GM23338 (cell line): ENCODE data around the gene HTR3E. TPM values are rescaled to one million over a fixed set of nuclear protein-coding genes. Genes with fewer than 3 reads are reported as not detected.

Experiments used
- ATAC-seq: fragments of 200-7000 bp; cut with Tn5 transposase; 3 replicates; pipeline ENCODE4 v1.9.1; 2020
- DNase-seq: peaks from one replicate; pipeline ENCODE4 v3.0.0-alpha.2; 2015; ENCODE audit warnings: low spot score
- H2AFZ ChIP-seq: fragments of 200-600 bp; sonication (generic); 2 replicates; pipeline ENCODE4 v1.8.0; 2016; ENCODE audit warnings: antibody characterized with exemption, mild to moderate bottlenecking, moderate library complexity
- H3F3A ChIP-seq: fragments of 200-600 bp; sonication (generic); replicated peaks from 2 replicates; pipeline ENCODE4 v1.8.0; 2017; ENCODE audit warnings: antibody characterized with exemption, mixed run types, low read depth
- H3K27ac ChIP-seq: fragments of 200-600 bp; sonication (generic); 2 replicates; pipeline ENCODE4 v1.6.1; 2016; ENCODE audit warnings: low read depth
- H3K27me3 ChIP-seq: fragments of 200-600 bp; sonication (generic); 2 replicates; pipeline ENCODE4 v1.8.0; 2016; ENCODE audit warnings: mild to moderate bottlenecking, mixed run types, moderate library complexity; ENCODE audit not compliant: insufficient read depth
- H3K36me3 ChIP-seq: fragments of 200-600 bp; sonication (generic); 2 replicates; pipeline ENCODE4 v1.8.0; 2016; ENCODE audit warnings: mild to moderate bottlenecking; ENCODE audit not compliant: insufficient read depth
- H3K4me1 ChIP-seq: fragments of 200-600 bp; sonication (generic); 2 replicates; pipeline ENCODE4 v1.8.0; 2016; ENCODE audit warnings: mild to moderate bottlenecking, moderate library complexity; ENCODE audit not compliant: insufficient read depth
- H3K4me2 ChIP-seq: fragments of 200-600 bp; sonication (generic); 2 replicates; pipeline ENCODE4 v1.7.1; 2017; ENCODE audit warnings: mixed run types
- H3K4me3 ChIP-seq: fragments of 200-600 bp; sonication (generic); 2 replicates; pipeline ENCODE4 v1.6.1; 2016; ENCODE audit warnings: mixed run types
- H3K79me2 ChIP-seq: fragments of 200-600 bp; sonication (generic); replicated peaks from 2 replicates; pipeline ENCODE4 v1.8.0; 2017; ENCODE audit warnings: mild to moderate bottlenecking; ENCODE audit not compliant: insufficient read depth
- H3K9me2 ChIP-seq: fragments of 200-600 bp; sonication (generic); 2 replicates; pipeline ENCODE4 v1.8.0; 2017; ENCODE audit not compliant: insufficient read depth
- H4K20me1 ChIP-seq: fragments of 200-600 bp; sonication (generic); replicated peaks from 2 replicates; pipeline ENCODE4 v1.8.0; 2017; ENCODE audit warnings: mild to moderate bottlenecking; ENCODE audit not compliant: insufficient read depth
- H3K27ac Mint-ChIP-seq: 2 replicates; pipeline ENCODE4 v1.8.0; 2020; ENCODE audit warnings: inconsistent platforms, mild to moderate bottlenecking, moderate library complexity, mixed read lengths
- H3K27me3 Mint-ChIP-seq: 3 replicates; pipeline ENCODE4 v1.8.0; 2022; ENCODE audit warnings: low read depth, mild to moderate bottlenecking, moderate library complexity, mixed read lengths, inconsistent platforms; ENCODE audit not compliant: insufficient read depth, poor library complexity
- H3K36me3 Mint-ChIP-seq: 3 replicates; pipeline ENCODE4 v1.8.0; 2021; ENCODE audit warnings: low read depth, mild to moderate bottlenecking, inconsistent platforms, moderate library complexity, mixed read lengths
- H3K4me1 Mint-ChIP-seq: 3 replicates; pipeline ENCODE4 v1.8.0; 2020; ENCODE audit warnings: mild to moderate bottlenecking, inconsistent platforms, mixed read lengths
- H3K4me3 Mint-ChIP-seq: 3 replicates; pipeline ENCODE4 v1.8.0; 2021; ENCODE audit warnings: moderate library complexity, mild to moderate bottlenecking, inconsistent platforms, mixed read lengths
- H3K9me3 Mint-ChIP-seq: 3 replicates; pipeline ENCODE4 v1.8.0; 2020; ENCODE audit warnings: moderate library complexity, mild to moderate bottlenecking, inconsistent platforms, mixed read lengths
- CREB1 ChIP-seq: fragments of 250-450 bp; sonication (Bioruptor Pico); IDR thresholded peaks from 2 replicates; pipeline ENCODE4 v1.5.0; 2020; ENCODE audit warnings: low read depth, mild to moderate bottlenecking, moderate library complexity
- ETS1 ChIP-seq: IDR thresholded peaks from 2 replicates; pipeline ENCODE4 v1.6.1; 2016; ENCODE audit warnings: antibody characterized with exemption
- EZH2 ChIP-seq: fragments of 200-600 bp; sonication (generic); IDR thresholded peaks from one replicate; pipeline ENCODE4 v1.8.0; 2017; ENCODE audit warnings: antibody characterized with exemption, mild to moderate bottlenecking, low read depth; ENCODE audit not compliant: unreplicated experiment
- JUNB ChIP-seq: IDR thresholded peaks from one replicate; pipeline ENCODE4 v1.6.1; 2016; ENCODE audit warnings: antibody characterized with exemption; ENCODE audit not compliant: unreplicated experiment
- NANOG ChIP-seq: IDR thresholded peaks from 2 replicates; pipeline ENCODE4 v1.6.1; 2016; ENCODE audit warnings: antibody characterized with exemption, borderline replicate concordance
- POLR2AphosphoS5 ChIP-seq: IDR thresholded peaks from 2 replicates; pipeline ENCODE4 v1.6.1; 2016; ENCODE audit warnings: antibody characterized with exemption, low read depth
- STAT1 ChIP-seq: IDR thresholded peaks from one replicate; pipeline ENCODE4 v1.6.1; 2016; ENCODE audit warnings: antibody characterized with exemption; ENCODE audit not compliant: unreplicated experiment
- ZNF331 ChIP-seq: fragments of 250-450 bp; sonication (Bioruptor Pico); IDR thresholded peaks from 2 replicates; pipeline ENCODE4 v1.5.0; 2020; ENCODE audit warnings: low read depth, mild to moderate bottlenecking, moderate library complexity
- polyA plus RNA-seq: library from polyadenylated mRNA; unstranded; fragments of >200 nt; fragmentation: Nextera tagmentation; extraction: Ambion mirVana; gene quantifications from 2 replicates; pipeline ENCODE4 v1.2.1, GENCODE V29; 2016
- total RNA-seq: library from RNA; depleted of rRNA; stranded (reverse); fragments of >200 nt; shearing (Covaris generic); gene quantifications from 2 replicates; pipeline ENCODE4 v1.2.3, GENCODE V29; 2014

The HTR3E gene
- total and polyA plus RNA-seq, 2 experiments from 2014 or later, result not detected

- ATAC-seq, result no peak
- H3K4me3 Mint-ChIP-seq, result no peak overlapping the region
- no peak overlapping the region for H3K4me3 ChIP-seq
- H3K9me2 ChIP-seq, result no peaks in the 10 kb centered on the region
- TF ChIP-seq POLR2AphosphoS5 (no peak), STAT1 (no peak), CREB1 (CRISPR knock-in tag) (no peak), NANOG (no peak)
- H3K27me3 Mint-ChIP-seq, result peaks cover 7% of the 10 kb centered on the region
- no peaks in the 10 kb centered on the region for H3K4me1 Mint-ChIP-seq
- H3K36me3 ChIP-seq, result no peaks in the 10 kb centered on the region
- no peaks in the 10 kb centered on the region for H3K4me1 ChIP-seq
- no peaks in the 10 kb centered on the region for H3K27me3 ChIP-seq
- H3K4me2 ChIP-seq, result no peak overlapping the region
- H3K36me3 Mint-ChIP-seq, result no peaks in the 10 kb centered on the region
- no peak overlapping the region for H3K27ac ChIP-seq
- no peak overlapping the region for H3K27ac Mint-ChIP-seq
- H2AFZ ChIP-seq, result no peak overlapping the region
- no peaks in the 10 kb centered on the region for H4K20me1 ChIP-seq
- no peak for DNase-seq
- H3K79me2 ChIP-seq, result no peaks in the 10 kb centered on the region
- H3K9me3 Mint-ChIP-seq, result no peaks in the 10 kb centered on the region; the same call in 2 of the 3 replicates
- no peaks in the 10 kb centered on the region for H3F3A ChIP-seq
Measured at GRCh38 chr3:184050217-184050847, 46.5 kb upstream of the HTR3E start.

- no peak within 1 kb of the TSS for H3K27ac ChIP-seq
- Mint-ChIP-seq H3K9me3 (no peaks in the 10 kb centered on the region; the same call in 2 of the 3 replicates), H3K27ac (no peak within 1 kb of the TSS), H3K4me1 (no peaks in the 10 kb centered on the region), H3K36me3 (no peaks in the 10 kb centered on the region), H3K4me3 (no peak within 1 kb of the TSS), H3K27me3 (peaks cover 7% of the 10 kb centered on the region)
- H3F3A ChIP-seq, result no peaks in the 10 kb centered on the region
- H3K9me2 ChIP-seq, result no peaks in the 10 kb centered on the region
- no peaks in the 10 kb centered on the region for H4K20me1 ChIP-seq
- no peaks in the 10 kb centered on the region for H3K36me3 ChIP-seq
- no peaks in the 10 kb centered on the region for H3K4me1 ChIP-seq
- DNase-seq, result no peak
- H2AFZ ChIP-seq, result no peak within 1 kb of the TSS
- no peak for ATAC-seq
- H3K79me2 ChIP-seq, result no peaks in the 10 kb centered on the region
- no peaks in the 10 kb centered on the region for H3K27me3 ChIP-seq
- H3K4me3 ChIP-seq, result no peak within 1 kb of the TSS
- TF ChIP-seq ETS1 (no peak), ZNF331 (CRISPR knock-in tag) (no peak)
- H3K4me2 ChIP-seq, result no peak within 1 kb of the TSS
Measured at GRCh38 chr3:184052767-184053166, 44.1 kb upstream of the HTR3E start, which contains the start of gene HTR3C. HTR3C (plus strand) TSS chr3:184053047; CDS start chr3:184053081, 34 bp downstream.

GRCh38 chr3:184058029-184058428 is 38.8 kb upstream of the HTR3E start:
- H2AFZ ChIP-seq, result no peak overlapping the region
- Mint-ChIP-seq H3K27me3 (peaks cover 2% of the 10 kb centered on the region), H3K9me3 (no peaks in the 10 kb centered on the region), H3K36me3 (no peaks in the 10 kb centered on the region), H3K4me3 (no peak overlapping the region), H3K27ac (no peak overlapping the region), H3K4me1 (peaks cover 6% of the 10 kb centered on the region)
- H4K20me1 ChIP-seq, result no peaks in the 10 kb centered on the region
- no peaks in the 10 kb centered on the region for H3K36me3 ChIP-seq
- H3K4me3 ChIP-seq, result no peak overlapping the region
- H3K27ac ChIP-seq, result no peak overlapping the region
- no peaks in the 10 kb centered on the region for H3K4me1 ChIP-seq
- TF ChIP-seq EZH2, result no peak
- no peak for TF ChIP-seq CREB1 (CRISPR knock-in tag)
- no peak for TF ChIP-seq JUNB
- no peak for ATAC-seq
- DNase-seq, result no peak
- H3K4me2 ChIP-seq, result no peak overlapping the region
- H3K27me3 ChIP-seq, result no peaks in the 10 kb centered on the region
- no peaks in the 10 kb centered on the region for H3K79me2 ChIP-seq
- H3F3A ChIP-seq, result no peaks in the 10 kb centered on the region
- peaks cover 4% of the 10 kb centered on the region; the same call in 1 of the 2 replicates for H3K9me2 ChIP-seq
